DOHH2 (cell line): Measurements from ENCODE around the gene ASB5.
"Not testable (repeated sequence)": the region's sequence is repeated elsewhere in the genome, so short reads cannot be mapped to it uniquely, and the experiment has no call there.

Experiments
- H3F3A ChIP-seq: fragments of 200-600 bp; sonication (generic), shearing (Covaris generic); 2 replicates; pipeline ENCODE4 v1.6.0; 2016; ENCODE audit warnings: antibody characterized with exemption, mild to moderate bottlenecking; ENCODE audit not compliant: control insufficient read depth, insufficient read depth
- H3K27ac ChIP-seq: fragments of 200-600 bp; sonication (generic); 2 replicates; pipeline ENCODE4 v1.5.1; 2014; ENCODE audit warnings: low read depth, mild to moderate bottlenecking, low read length, moderate library complexity
- H3K27me3 ChIP-seq: fragments of 200-600 bp; sonication (generic); 2 replicates; pipeline ENCODE4 v1.6.1; 2014; ENCODE audit warnings: mild to moderate bottlenecking, low read length, mixed read lengths; ENCODE audit not compliant: control insufficient read depth
- H3K36me3 ChIP-seq: fragments of 200-600 bp; sonication (generic); 2 replicates; pipeline ENCODE4 v1.6.1; 2014; ENCODE audit warnings: mild to moderate bottlenecking, low read length, moderate library complexity, mixed read lengths; ENCODE audit not compliant: control insufficient read depth
- H3K4me1 ChIP-seq: fragments of 200-600 bp; sonication (generic); 2 replicates; pipeline ENCODE4 v1.6.1; 2014; ENCODE audit warnings: mild to moderate bottlenecking, low read length, mixed read lengths; ENCODE audit not compliant: control insufficient read depth
- H3K4me2 ChIP-seq: fragments of 200-600 bp; sonication (generic); 2 replicates; pipeline ENCODE4 v1.6.0; 2014; ENCODE audit warnings: mild to moderate bottlenecking, low read length, moderate library complexity
- H3K4me3 ChIP-seq: fragments of 200-600 bp; sonication (generic); 2 replicates; pipeline ENCODE4 v1.5.1; 2014; ENCODE audit warnings: mild to moderate bottlenecking, low read length, mixed read lengths
- H3K79me2 ChIP-seq: fragments of 200-600 bp; sonication (generic); 2 replicates; pipeline ENCODE4 v1.6.1; 2014; ENCODE audit warnings: mild to moderate bottlenecking, low read length, mixed read lengths; ENCODE audit not compliant: control insufficient read depth
- H3K9me2 ChIP-seq: fragments of 200-600 bp; sonication (generic); replicated peaks from 2 replicates; pipeline ENCODE4 v1.6.1; 2014; ENCODE audit warnings: mild to moderate bottlenecking, low read length, mixed read lengths; ENCODE audit not compliant: control insufficient read depth
- H3K9me3 ChIP-seq: fragments of 200-600 bp; sonication (generic); 2 replicates; pipeline ENCODE4 v1.6.1; 2014; ENCODE audit warnings: antibody characterized with exemption, low read length, mixed read lengths; ENCODE audit not compliant: control insufficient read depth, insufficient read depth
- H4K20me1 ChIP-seq: fragments of 200-600 bp; sonication (generic); 2 replicates; pipeline ENCODE4 v1.6.0; 2014; ENCODE audit warnings: low read depth, mild to moderate bottlenecking, antibody characterized with exemption, low read length, moderate library complexity; ENCODE audit not compliant: control insufficient read depth, insufficient read depth
- CTCF ChIP-seq: fragments of 200-600 bp; sonication (generic); IDR thresholded peaks from one replicate; pipeline ENCODE4 v1.5.1; 2014; ENCODE audit warnings: antibody characterized with exemption, mild to moderate bottlenecking, low read depth, low read length; ENCODE audit not compliant: poor library complexity, severe bottlenecking
- EZH2phosphoT487 ChIP-seq: fragments of 200-600 bp; sonication (generic); IDR thresholded peaks from 2 replicates; pipeline ENCODE4 v1.6.1; 2017; ENCODE audit warnings: borderline replicate concordance, mild to moderate bottlenecking, antibody characterized with exemption, low read length, moderate library complexity, mixed read lengths

Gene ASB5

DNA sequence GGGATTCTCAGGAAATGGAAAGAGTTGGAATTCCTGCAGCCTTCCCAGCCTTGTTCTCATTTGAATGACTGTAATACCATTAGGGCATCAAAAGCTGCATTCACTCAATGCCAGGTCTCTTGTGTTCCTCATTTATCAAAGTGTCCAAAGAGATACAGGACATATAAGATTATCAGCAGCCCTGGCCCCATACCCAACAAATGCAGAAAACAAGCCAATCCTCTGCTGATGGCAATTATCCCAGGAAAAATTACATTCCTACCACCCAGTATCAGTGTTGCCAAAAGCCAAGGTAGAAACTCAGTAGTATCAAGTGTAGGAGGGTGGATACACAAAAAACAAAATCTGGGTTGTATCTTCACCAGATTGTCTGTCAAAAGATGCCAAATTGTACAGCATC is 18.5 kb upstream of the ASB5 start:
- no peak overlapping the region for H3K27ac ChIP-seq
- H3F3A ChIP-seq, result no peaks in the 10 kb centered on the region
- H3K4me2 ChIP-seq, result no peak overlapping the region
- H3K27me3 ChIP-seq, result no peaks in the 10 kb centered on the region
- H3K4me3 ChIP-seq, result no peak overlapping the region
- no peaks in the 10 kb centered on the region for H3K9me3 ChIP-seq
- no peaks in the 10 kb centered on the region for H3K79me2 ChIP-seq
- no peaks in the 10 kb centered on the region for H3K36me3 ChIP-seq
- H3K9me2 ChIP-seq, result no peaks in the 10 kb centered on the region
- no peak for TF ChIP-seq CTCF
- no peak for TF ChIP-seq EZH2phosphoT487
- H4K20me1 ChIP-seq, result no peaks in the 10 kb centered on the region
- H3K4me1 ChIP-seq, result 0 out of 2 replicates have a peak, but pooled peaks cover 3% of the 10 kb centered on the region

DNA sequence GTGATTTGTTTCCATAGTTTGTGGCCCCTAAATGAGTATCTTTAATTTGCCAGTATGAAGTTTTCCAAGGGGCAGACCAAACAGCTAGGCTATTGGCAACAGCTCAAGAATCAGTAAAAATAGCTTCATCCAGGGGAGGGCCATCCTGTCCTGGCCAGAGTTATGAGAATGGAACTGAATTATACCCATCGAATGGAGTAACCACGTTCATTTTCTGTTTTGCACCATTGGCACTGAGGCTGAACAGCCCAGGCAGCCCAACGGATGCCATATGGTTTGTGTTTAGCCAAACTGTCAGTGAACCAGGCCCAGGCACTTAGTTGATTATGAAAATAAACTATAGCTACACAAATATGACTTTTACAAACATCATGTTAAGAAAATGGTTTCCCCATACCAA is 17.7 kb upstream of the ASB5 start:
- Histone ChIP-seq H3K9me3 (no peaks in the 10 kb centered on the region), H3K4me1 (0 out of 2 replicates have a peak, but pooled peaks cover 3% of the 10 kb centered on the region), H3K27ac (no peak overlapping the region), H3F3A (no peaks in the 10 kb centered on the region), H3K4me2 (no peak overlapping the region), H3K27me3 (no peaks in the 10 kb centered on the region), H3K36me3 (no peaks in the 10 kb centered on the region), H3K9me2 (no peaks in the 10 kb centered on the region), H4K20me1 (no peaks in the 10 kb centered on the region), H3K79me2 (no peaks in the 10 kb centered on the region), H3K4me3 (no peak overlapping the region)
- no peak for TF ChIP-seq CTCF
- no peak for TF ChIP-seq EZH2phosphoT487

DNA sequence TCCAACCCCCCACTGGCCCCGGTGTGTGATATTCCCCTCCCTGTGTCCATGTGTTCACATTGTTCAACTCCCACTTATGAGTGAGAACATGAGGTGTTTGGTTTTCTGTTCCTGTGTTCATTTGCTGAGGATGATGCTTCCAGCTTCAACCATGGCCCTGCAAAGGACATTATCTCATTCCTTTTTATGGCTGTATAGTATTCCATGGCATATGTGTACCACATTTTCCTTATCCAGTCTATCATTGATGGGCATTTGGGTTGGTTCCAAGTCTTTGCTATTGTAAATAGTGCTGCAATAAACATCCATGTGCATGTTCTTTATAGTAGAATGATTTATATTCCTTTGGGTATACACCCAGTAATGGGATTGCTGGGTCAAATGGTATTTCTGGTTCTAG is 10.5 kb upstream of the ASB5 start:
- not testable (repeated sequence) for H4K20me1 ChIP-seq, H3K4me3 ChIP-seq, H3K27me3 ChIP-seq, H3K4me2 ChIP-seq, H3K9me2 ChIP-seq, H3K79me2 ChIP-seq, H3K4me1 ChIP-seq, H3K36me3 ChIP-seq, H3F3A ChIP-seq, H3K9me3 ChIP-seq, H3K27ac ChIP-seq

GRCh38 chr4:176277162-176277904 is 8.3 kb upstream of the ASB5 start:
- TF ChIP-seq EZH2phosphoT487 (no peak), CTCF (peak; percentile 52)
- Histone ChIP-seq H3K4me1 (no peaks in the 10 kb centered on the region), H3K9me2 (no peaks in the 10 kb centered on the region), H3K4me3 (no peak overlapping the region), H3K79me2 (no peaks in the 10 kb centered on the region), H3K36me3 (no peaks in the 10 kb centered on the region), H3K27ac (no peak overlapping the region), H4K20me1 (no peaks in the 10 kb centered on the region), H3K9me3 (no peaks in the 10 kb centered on the region), H3K27me3 (no peaks in the 10 kb centered on the region), H3F3A (no peaks in the 10 kb centered on the region), H3K4me2 (no peak overlapping the region)
